HG03025 (cell line): ENCODE results near the gene AHDC1.

ENCODE experiments used
- ATAC-seq: cut with Tn5 transposase; IDR thresholded peaks from one replicate; pipeline ENCODE4 v1.9.1; 2021; ENCODE audit warnings: mild to moderate bottlenecking, moderate library complexity; ENCODE audit not compliant: unreplicated experiment, low FRiP score

The AHDC1 gene

DNA sequence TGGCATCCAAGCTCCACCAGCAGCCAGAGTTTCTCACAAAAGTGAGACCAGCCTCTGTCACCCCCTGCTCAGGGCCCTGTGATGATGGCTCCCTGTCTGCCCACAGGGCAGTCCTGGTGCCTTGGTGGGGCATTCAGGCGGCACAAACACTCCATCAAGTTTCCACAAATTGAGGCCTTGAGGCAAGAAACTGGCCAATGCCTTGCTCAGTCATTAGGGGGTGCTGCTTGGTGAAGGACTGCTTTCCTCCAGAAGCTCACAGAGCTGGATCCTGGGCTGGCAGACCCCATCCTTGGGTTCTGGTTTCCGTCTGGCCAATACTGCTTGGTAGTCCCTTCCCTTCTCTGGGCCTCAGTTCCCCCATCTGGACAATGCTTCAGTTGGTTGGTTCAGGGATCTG, 12.5 kb upstream of the AHDC1 start:
- ATAC-seq: no peak

DNA sequence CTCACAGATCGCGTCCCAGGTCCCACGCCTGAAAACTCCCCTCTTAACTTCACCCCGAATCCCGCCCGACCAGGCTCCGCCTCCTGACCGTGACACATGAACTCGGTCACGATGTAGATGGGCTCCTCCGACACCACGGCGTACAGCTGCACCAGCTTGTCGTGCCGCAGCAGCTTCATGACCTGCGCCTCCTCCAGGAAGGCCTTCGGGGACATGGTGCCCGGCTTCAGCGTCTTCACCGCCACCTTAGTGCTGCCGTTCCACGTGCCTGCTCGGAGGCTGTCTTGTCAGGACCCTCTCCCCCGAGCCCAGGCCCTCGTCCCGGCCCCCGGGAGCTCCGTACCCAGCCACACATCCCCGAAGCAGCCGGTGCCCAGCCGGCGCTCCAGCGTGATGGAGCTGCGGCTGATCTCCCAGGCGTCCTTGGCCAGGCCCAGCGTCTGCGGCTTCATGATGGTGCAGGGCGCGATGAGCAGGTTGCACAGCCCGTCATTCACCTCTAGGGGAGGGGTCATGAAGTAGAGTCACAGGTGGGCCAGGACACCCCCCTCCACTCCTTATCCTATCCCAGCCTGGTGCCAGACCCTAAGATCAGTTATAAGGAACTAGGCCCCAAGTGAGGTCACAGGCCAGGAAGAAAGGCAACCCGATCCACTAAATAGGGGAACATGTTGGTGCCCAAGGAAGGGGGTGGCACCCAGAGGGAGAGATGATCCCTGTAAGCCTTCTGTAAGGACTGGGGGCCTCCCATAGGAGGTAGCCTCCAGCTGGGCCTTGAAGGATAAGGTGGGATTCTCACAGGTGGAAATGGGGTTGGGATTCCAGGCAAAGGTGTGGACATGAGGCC, 11.6 kb upstream of the AHDC1 start:
- no peak for ATAC-seq

DNA sequence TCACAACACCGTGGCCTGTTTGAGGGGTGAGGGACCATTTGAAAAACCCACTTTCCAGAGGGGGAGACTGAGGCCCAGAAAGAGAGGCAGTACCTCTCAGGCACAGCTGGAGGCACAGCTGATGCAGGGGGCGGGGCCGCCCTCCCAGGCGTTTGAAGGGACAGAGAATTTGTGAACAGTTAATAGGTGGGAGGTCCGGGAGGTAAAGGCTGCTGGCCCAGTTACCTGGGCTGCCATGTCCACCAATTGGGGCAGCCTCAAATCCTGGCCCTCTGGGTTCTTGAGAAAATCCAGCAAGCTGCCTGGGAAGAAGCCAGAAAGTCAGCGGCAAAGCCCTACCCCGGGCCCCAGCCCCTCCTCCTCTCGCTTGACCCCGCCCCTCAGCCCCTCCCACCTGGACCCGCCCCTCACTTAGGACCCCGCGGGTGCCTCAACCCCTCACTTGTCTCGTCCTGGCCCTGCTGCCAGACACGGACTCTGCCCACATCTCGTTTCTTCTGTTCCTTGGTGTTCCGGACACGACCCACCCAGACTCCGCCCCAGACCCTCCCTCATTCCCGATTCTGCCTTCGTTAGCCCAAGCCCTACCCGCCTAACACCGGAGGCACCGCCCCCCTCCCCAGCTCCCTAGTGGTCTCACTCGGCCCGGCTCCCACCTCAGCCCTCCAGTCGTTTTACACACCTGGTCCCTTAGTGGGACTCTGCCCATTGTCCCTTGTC, 10.8 kb upstream of the AHDC1 start:
- ATAC-seq: no peak

DNA sequence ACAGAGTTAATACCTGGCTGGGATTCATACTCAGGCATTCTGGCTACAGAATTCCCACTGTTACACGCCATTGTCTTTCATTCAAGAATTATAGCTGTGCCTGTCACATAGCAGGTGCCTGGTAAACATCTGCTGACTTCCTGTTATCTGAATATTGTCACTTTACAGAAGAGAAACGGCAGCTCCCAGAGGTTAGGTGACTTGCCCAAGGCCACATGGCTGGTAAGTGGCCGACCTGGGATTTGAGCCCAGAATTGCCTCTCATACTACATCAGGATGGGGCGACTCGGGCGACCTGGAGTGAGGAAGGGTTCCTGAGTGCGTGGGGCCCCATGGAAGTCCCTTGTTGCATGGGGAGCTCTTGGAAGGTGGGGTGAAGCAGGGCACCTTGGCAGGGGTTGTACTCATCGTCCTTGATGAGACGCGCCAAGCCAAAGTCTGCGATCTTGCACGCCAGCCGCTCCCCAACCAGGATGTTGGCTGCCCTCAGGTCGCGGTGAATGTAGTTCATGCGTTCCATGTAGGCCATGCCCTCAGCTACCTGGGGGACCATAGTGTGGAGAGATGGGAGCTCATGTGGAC, 10.2 kb upstream of the AHDC1 start:
- no peak for ATAC-seq

DNA sequence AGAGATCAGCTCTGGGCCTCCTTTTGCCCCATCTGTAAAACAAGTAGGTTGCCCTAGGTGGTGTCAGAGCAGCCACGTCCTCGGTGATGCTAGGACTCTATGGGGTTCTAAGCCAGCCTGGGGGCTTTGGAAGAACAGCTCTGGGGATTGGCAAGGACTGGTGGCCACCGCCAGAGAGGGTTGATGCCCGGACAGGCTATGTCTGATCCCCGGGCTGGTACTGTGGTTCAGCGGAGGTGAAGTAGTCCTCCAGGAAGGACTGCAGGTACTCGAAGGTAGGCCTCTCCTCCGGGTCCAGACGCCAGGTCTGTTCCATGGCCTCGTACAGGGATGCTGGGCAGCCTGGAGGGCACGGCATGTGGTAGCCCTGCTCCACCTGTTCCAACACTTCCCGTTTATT, 8.8 kb upstream of the AHDC1 start:
- no peak for ATAC-seq

DNA sequence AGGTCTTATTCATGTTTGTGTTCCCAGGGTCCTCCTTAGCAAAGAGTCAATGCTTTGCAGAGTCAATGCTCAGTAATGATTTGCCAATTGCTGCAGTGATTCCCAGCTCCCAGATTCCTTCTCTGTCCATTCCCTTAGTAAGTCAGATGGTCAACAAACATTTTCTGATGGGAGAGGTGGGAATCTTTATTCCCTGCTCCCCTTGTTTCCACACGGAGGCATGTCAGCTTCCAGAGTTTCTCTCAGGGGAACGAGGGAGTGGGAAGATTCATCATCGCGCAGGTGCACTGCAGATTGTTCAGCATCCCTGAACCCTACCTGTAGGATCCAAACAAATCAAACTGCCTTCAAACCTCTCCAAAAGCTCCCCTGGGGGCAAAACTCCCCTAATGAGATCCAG, 7.5 kb upstream of the AHDC1 start:
- no peak for ATAC-seq

DNA sequence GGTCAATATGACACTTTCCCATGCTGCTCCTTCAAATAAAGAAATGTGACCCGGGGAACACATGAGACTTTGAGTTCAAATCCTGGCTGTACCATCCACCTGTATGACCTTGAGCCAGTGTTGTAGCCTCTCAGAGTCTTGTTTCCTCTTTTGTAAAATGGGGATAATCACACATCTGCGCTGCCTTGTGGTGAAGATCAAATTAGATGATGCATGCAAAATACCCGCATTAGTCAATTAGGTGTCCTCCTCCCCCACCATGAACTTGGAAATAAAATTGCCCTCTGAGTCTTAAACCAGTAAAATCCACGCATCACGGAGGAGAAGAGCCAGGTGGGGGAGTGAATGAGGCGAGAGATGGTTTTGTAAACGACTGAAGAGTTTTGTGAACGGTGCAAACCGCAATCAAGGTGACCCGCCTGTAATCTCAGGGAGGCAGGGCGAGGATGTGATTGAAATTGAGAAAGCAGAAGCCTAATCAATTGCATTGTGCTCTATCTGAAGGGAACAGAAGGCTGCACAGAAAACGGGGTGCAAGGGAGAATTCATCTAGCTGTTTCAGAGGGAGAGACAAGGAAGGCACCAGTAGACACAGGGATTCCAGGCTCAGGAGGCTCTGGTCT, 5.8 kb upstream of the AHDC1 start:
- no peak for ATAC-seq

DNA sequence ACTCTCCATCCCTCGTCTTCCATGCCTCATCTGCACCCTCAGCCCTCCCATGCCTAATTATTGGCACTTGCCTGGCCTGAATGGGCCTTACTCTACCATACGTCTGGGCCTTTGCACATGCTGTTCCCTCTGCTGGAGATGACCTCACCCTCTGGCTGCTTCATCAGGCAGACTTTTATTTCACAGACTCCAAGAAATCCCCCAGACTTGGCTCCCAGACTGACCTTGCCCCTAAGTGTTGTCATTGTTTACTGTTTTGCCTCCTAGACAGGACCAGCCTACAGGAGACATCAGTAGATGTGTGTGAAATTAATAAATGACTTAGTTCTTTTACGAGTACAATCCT, 5.2 kb upstream of the AHDC1 start:
- no peak for ATAC-seq

DNA sequence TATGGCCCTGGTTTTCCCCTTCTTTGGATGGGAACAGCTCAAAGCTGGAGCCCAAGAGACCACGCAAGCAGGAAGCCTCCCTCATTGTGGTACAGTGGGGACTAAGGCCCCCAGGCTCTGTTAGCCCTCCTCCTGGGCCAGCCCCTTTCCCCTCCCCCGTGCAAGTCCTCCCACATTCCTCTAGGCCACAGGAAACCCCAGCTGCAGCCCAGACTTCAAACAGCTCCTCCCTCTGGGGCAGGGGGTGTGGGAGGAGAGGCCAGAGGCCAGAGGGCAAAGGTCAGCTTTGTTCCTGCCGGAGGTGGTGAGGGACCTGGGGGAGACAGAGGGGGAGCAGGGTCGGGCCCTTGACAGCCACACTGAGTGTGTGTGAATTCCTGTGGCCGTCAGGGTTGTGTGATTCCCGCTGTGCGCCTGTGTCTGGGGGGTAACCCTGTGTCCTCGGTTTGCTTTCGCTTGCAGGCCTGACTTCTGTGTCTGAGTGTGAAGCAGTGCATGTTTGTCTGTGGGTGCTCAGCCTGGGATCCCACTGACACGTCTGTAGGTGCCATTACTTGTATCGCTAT, 3.4 kb upstream of the AHDC1 start:
- ATAC-seq: no peak

DNA sequence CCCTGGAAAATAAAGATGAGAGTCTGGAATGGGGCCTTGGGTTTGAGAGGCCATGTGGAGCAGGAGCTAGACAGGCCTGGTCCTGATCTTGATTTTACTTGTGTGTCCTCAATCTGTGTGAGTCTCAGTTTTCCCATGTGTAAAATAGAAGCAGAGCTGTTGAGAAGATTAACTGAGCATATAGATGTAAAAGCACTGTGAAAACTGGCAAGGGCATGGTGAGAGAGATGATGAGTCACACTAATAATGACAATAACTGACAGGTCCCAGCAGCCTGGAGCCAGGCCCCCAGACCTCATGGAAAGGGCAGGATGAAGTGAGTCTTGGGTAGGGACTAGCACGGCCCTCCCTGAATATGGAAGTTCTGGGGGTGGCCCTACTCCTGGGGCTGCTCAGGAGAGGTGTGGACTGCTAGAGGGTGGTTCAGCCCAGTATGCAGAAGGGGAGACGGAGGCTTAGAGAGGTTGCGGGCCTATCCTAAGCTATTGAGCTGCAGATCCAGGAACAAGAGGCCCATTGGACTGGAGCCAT, 2.8 kb upstream of the AHDC1 start:
- no peak for ATAC-seq

DNA sequence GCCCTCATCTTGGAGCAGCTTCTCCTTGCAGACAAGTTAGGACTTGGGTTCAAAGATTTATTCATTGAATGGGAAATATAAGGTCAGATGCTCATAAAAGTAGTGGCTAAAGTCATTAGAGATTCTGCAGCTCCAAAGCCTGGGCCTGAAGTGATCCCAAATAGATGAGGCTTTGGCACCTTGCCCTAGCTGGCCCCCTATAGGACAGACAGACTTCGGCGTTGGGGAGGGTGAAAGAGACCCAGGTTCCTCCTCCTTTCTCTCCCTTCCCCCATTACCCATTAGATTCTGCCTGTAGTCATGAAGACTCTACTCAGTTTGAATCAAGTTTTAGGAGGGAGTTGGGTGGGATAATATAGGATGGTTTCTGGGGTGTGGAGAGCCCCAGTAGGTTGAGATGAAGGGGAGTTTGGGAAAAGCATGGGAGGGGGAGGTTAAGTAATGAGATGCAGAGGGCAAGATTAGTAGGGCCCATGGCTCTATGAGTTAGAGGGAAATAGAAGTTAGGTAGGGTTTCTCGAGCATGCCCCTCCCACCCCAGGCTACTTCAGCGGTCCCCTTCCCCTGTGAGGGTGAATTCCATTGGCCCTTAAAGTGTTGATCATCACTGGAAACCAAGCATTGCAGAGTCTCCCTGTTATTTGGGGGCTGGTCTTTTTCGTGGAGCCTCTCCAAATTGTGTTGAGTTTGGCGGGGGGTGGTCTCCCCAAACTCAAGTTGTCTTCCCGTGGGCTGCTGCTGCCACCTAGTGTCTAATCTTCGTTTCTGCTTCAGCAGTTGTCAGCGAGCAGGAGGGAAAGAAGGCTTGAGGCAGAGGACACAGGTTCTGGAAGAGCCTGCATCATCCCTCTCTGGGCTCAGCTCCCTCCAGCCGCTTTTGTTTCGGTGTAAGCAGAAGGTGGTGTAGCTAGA, 2.1 kb upstream of the AHDC1 start:
- ATAC-seq: no peak

DNA sequence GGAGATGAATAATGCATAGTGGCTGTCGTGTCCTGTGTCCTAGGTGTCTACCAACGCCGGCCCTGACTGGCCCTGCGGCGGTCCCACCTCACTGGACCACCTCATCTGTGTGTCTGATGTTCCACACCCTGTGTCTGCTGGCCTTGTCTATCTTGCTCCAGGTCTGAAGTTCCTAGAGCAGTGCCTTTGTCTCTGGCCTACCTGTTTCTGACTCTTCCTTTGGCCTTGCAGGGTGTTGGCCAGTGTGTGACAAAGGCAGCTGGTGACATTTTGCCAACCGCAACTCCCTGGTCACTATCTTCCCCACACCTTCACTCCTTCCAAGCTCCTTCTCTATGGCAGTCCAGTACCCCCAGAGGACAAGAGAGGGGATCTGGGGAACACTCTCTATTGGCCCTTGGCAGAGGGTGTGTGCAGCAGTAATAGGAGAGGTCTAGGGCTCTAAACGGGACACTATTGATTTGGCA, 1.4 kb upstream of the AHDC1 start:
- no peak for ATAC-seq

DNA sequence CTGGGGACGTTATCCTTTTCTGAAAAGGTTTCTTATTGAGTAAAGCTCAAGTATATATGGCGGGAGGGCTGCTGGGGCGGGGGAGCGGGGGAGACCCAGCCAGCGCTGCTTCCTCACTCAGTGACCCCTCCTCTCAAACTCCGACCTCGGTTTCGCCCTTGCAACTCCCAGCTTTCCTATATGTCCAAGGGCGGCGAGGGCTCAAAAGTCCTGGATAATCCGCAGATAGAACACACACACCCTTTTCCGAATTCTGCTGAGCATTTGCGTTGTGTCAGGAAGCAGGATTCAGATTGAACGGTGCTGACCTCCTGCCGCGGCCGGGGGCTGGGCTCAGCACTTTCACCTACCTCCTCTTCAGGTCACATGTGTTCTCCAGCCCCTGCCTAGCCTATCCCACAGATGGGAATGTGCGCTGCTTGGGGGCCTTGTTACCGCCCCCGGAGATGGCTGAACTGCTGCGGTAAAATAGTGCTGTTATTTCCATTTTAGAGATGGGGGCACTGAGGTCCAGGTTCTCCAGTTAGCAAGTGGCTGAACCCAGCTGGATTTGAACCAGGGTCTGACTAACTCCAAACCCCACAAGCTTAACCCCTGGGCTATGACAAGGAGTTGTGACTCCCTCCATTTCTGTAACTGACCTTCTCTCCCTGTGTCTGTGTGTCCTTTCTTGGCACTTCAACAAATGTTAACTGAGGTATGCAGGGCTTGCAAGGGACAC, 795 bp upstream of the AHDC1 start:
- ATAC-seq: no peak

DNA sequence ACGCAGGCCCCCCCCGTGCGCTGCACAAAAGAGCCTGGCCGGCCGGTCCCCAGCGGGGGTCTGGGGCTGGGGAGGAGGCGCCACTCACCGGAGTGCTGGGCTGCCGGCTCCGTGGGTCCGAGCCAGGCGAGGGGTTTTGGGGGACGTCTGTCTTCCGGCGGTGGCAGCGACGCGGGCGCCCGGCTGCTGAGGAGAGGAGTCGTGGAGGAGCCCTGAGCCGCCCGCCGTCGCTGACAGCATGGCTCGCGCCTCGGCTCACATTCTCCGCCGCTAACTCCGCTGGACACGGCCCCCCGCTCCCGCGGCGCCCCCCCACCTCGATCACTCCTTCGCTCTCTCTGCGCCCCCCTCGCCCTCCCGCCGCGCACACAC, 649 bp downstream of the AHDC1 start:
- no peak for ATAC-seq

DNA sequence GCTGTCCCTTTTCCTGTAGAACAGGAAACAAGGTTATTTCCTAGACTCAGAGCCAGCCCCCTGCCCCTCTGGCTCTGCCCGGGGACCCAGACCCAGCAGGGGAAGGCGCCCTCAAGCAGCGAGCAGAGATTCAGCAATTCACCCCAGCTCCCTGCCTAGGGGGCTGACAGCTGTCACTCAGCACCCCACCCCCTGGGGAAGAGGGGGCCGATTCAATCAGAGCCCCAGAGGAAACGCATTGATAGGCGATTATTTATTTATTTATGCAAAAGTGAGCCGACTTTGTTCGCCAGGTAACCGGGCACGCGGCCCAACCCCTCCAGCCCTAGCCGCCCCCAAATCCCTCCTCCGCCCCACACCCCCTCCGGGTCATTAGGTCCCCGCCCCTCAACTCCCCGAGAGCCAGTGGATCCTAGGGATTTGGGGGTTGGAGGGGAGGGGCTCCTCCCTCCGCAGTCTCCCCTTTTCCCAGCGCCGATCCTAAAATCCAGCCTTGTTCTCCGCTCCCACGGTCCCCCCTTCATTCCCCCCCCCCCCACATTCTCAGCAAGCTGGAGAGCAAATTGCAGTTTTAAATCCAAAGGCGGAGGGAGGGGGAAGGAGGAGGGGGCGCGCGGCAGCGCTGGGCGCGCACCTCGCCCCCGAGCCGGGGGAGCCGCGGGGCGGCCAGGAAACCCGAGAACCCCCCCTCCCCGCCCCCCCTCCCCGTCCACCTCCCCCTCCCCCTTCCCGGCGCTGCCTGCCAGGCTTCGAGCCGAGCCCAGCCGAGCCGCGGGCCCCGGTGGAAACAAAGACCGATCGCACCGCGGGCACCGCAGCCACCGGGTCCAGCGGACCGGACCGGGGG, 1.3 kb downstream of the AHDC1 start:
- ATAC-seq: no peak

DNA sequence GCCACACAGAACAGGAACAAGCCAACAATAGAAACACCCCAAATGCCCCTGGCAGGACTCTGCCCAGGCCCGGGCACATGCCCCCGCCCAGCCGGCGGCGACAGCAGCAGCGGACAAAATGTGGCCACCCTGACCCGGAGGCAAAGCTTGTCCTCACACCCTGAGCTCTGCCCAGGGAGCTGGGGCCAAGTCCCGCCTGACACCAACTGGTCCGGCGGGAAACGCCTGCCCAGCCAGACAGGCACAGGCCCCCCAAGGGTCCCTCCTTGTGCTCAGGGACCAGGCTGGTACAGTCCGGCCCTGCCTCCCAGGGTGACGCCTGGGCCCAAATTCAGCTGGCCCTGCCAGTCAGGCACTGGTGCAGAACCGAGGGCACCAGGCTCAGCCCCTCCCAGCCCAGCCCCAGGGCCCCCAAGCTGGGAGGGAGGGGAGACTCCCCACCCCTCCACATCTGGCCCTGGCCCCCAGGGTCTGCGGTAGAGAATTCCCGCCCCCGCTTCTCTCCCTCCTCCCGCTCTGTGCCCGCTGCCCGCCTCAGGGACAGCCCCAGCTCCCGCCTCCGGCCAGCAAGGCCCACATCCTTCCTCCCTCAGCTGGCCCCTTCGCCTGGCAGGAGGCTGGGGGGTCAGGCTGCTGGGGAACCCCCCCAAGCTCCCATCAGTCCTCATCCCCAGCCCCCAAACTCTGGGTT, 2.0 kb downstream of the AHDC1 start:
- no peak for ATAC-seq

DNA sequence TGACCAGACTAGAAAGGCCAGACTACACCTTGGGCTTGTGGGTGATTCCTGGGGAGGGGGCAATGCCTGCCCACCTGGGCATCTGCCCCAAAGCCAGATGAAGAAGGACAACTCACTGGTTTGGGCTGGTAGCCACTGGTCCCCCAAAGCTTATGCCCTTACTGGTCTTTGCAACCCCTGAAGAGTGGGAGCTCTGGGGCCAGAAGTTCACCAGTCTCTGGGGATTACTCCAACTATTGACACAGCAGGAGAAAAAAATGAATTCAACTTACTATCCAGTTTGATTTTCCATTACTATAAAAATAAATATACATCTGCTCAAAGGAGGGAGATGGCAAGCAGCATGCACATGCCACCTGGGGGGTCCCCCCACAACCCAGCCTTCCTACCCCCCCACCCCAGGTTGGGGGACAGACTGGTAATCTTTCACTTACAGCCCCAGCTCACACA, 2.6 kb downstream of the AHDC1 start:
- ATAC-seq: no peak
